Gastroesophageal sphincter (tissue), 4 donors: ENCODE results near the gene PAX7. TPM values are rescaled to one million over a fixed set of nuclear protein-coding genes. Genes with fewer than 3 reads are reported as not detected.

Source experiments
- ATAC-seq: fragments of 150-250 bp; one replicate; pipeline ENCODE4 v1.9.1; 2016; ENCODE audit warnings: mild to moderate bottlenecking, moderate library complexity
- H3K27ac ChIP-seq, 4 donors: fragments of 200-600 bp; sonication (generic) in 3 of 4; 1 replicate in 3 of 4; 2 replicates in 1 of 4; pipeline ENCODE4 v1.5.1; 2016 to 2019
- H3K27me3 ChIP-seq: fragments of 200-600 bp; sonication (generic); one replicate; pipeline ENCODE4 v1.5.1; 2019
- H3K36me3 ChIP-seq, 2 donors: fragments of 200-600 bp; sonication (generic); one replicate each; pipeline ENCODE4 v1.5.1; 2019; ENCODE audit warnings: control low read depth in 1 of 2
- H3K4me1 ChIP-seq, 3 donors: fragments of 200-600 bp; sonication (generic); 1 replicate in 2 of 3; 2 replicates in 1 of 3; pipeline ENCODE4 v1.5.1; 2016 to 2019; ENCODE audit warnings: control low read depth in 2 of 3
- H3K4me3 ChIP-seq, 2 donors: fragments of 200-600 bp; sonication (generic); one replicate each; pipeline ENCODE4 v1.5.1; 2019; ENCODE audit warnings: mild to moderate bottlenecking in 1 of 2, moderate library complexity in 1 of 2
- H3K9me3 ChIP-seq, 3 donors: fragments of 200-600 bp; sonication (generic); one replicate each; pipeline ENCODE4 v1.5.1; 2017 to 2019; ENCODE audit warnings: control low read depth in 2 of 3
- EP300 ChIP-seq: sonication (generic); formaldehyde crosslinking; IDR thresholded peaks from one replicate; pipeline ENCODE4 v1.6.1; 2017; ENCODE audit warnings: antibody characterized with exemption, mild to moderate bottlenecking
- POLR2A ChIP-seq, 2 donors: fragments of 450-650 bp; IDR thresholded peaks; one replicate each; pipeline ENCODE4 v1.6.1; 2017; ENCODE audit warnings: antibody characterized with exemption in 2 of 2, mild to moderate bottlenecking in 2 of 2, moderate library complexity in 1 of 2
- POLR2AphosphoS5 ChIP-seq: sonication (generic); formaldehyde crosslinking; IDR thresholded peaks from one replicate; pipeline ENCODE4 v1.6.1; 2017; ENCODE audit warnings: antibody characterized with exemption
- WGBS, 2 donors: methylation state at CpG; one replicate each; pipeline ENCODE4 v1.1.5; 2018; ENCODE audit warnings: low coverage in 1 of 2; 5-methylcytosine and 5-hydroxymethylcytosine counted together
- total RNA-seq, 4 donors: library from RNA; depleted of rRNA; stranded (reverse); fragments of >200 nt; gene quantifications; one replicate each; pipeline ENCODE4 v1.1.0, GENCODE V29; 2016
- TF ChIP-seq, protein P1 (sequence below), 4 experiments: fragments of 200-600 bp in 2 of 4; fragments of 450-650 bp in 2 of 4; sonication (generic) in 1 of 4; IDR thresholded peaks; one replicate each; pipeline ENCODE4 v1.5.1; 2017 to 2019; ENCODE audit warnings: antibody characterized with exemption in 4 of 4, mild to moderate bottlenecking in 2 of 4, moderate library complexity in 2 of 4

Gene PAX7
- total RNA-seq, 4 donors from 2014 or later = not detected

DNA sequence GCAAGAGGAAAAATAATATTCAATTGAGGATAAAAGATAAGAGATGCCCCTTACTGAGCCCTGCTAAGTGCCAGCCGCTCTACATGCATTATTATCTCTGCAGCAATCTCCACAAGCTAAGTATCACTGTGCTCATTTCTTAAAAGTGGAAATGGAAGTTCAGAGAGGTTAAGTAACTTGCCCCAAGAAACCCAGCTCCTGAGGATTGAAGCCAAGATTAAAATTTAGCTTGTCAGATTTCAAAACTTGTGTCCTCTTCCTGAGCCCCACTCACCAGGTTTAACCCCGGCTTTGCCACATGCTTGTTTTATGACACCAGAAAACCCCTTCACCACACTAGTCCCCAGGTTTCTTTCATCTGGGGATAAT is 11.2 kb upstream of the PAX7 start:
- no peaks in the 10 kb centered on the region for H3K9me3 ChIP-seq
- 40 to 65% methylated on average over 1 to 2 of the region's 2 CpGs for WGBS, 2 donors
- no peaks in the 10 kb centered on the region for H3K36me3 ChIP-seq
- H3K4me1 ChIP-seq = no peaks in the 10 kb centered on the region
- H3K27me3 ChIP-seq = peaks cover 95% of the 10 kb centered on the region
- TF ChIP-seq, protein P1, sequence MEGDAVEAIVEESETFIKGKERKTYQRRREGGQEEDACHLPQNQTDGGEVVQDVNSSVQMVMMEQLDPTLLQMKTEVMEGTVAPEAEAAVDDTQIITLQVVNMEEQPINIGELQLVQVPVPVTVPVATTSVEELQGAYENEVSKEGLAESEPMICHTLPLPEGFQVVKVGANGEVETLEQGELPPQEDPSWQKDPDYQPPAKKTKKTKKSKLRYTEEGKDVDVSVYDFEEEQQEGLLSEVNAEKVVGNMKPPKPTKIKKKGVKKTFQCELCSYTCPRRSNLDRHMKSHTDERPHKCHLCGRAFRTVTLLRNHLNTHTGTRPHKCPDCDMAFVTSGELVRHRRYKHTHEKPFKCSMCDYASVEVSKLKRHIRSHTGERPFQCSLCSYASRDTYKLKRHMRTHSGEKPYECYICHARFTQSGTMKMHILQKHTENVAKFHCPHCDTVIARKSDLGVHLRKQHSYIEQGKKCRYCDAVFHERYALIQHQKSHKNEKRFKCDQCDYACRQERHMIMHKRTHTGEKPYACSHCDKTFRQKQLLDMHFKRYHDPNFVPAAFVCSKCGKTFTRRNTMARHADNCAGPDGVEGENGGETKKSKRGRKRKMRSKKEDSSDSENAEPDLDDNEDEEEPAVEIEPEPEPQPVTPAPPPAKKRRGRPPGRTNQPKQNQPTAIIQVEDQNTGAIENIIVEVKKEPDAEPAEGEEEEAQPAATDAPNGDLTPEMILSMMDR (IDR thresholded peaks at IDR 0.05) = no peak
- TF ChIP-seq POLR2A (IDR thresholded peaks at IDR 0.05) = no peak
- no peak for TF ChIP-seq EP300
- TF ChIP-seq POLR2AphosphoS5 = no peak
- no peak for ATAC-seq
- no peak overlapping the region for H3K27ac ChIP-seq
- no peak overlapping the region for H3K4me3 ChIP-seq

DNA sequence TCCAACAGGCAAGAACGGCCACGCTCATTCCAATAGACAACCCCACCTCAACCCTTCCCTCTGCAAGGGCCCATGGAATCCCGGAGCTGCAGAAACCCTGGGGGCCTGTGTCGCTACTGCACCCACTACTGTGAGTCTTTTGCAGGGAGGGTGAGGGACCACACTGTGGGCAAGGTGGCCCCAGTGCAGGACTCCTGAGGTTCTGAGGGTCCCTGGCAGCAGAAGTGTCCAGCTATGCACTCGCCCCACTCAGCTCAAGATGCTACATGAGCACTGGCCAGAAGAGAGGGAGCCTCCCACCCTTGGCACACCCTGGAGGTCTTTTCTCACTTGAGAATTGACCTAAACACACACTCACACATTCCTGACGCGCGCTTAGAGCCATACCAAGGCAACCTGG is 2.1 kb upstream of the PAX7 start:
- ATAC-seq = no peak
- no CpG with 5 or more reads among the region's 8 CpGs for WGBS, 2 donors
- no peaks in the 10 kb centered on the region for H3K9me3 ChIP-seq
- TF ChIP-seq EP300 (no peak), POLR2A (IDR thresholded peaks at IDR 0.05) (no peak), POLR2AphosphoS5 (no peak)
- TF ChIP-seq, protein P1 (IDR thresholded peaks at IDR 0.05) = no peak
- no peak overlapping the region for H3K4me3 ChIP-seq
- H3K4me1 ChIP-seq = peaks cover 0 to 17% (median 11%) of the 10 kb centered on the region in 3 donors
- H3K27ac ChIP-seq = no peak overlapping the region
- peaks cover 100% of the 10 kb centered on the region for H3K27me3 ChIP-seq
- H3K36me3 ChIP-seq = no peaks in the 10 kb centered on the region

DNA sequence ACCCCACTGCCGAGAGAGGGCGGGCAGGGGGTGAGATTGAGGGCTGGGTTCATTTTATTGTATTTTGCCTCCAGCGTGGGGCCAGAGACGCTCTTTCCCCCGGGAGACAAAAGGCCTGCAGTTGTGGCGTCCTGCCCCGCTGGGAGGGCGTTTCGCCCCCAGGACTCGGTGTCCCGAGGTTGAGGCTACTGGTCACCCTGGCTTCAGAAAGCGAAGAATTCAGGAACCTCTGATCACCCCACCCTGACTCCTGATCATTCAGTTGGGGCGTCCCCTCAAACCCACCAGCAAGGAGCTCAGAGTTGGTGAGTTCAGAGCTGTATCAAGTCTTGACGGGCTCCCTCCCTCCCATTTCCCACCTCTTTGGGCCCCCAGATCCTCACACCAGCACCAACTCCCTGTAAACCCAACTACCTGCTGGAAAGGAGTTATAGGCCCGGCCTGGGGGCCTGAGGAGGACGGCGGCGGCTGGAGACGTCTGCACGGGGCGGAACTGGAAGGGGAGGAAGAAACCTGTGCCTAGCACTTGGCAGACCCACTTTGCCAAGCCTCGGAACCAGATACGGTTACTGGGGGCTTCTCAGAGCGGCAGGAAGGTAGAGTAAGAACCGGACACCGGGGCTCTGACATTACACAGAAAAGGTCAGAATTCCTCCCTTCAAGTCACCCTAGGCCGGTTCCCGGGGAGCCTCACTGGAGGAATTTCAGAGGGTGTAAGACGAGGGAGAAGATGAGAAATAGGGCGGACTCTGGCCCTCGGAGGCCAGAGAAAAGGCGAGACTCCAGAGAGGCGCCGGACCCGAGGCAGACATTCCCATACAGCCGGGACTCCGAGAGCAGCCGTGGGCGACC is 761 bp upstream of the PAX7 start:
- Histone ChIP-seq H3K4me3 (no peak overlapping the region), H3K9me3 (no peaks in the 10 kb centered on the region), H3K36me3 (no peaks in the 10 kb centered on the region), H3K4me1 (peaks cover 0 to 17% (median 11%) of the 10 kb centered on the region in 3 donors), H3K27me3 (peaks cover 100% of the 10 kb centered on the region), H3K27ac (no peak overlapping the region)
- no peak for ATAC-seq
- 7% methylated on average over 14 of the region's 39 CpGs; no CpG with 5 or more reads in 1 of the 2 donors for WGBS, 2 donors
- TF ChIP-seq, protein P1 (IDR thresholded peaks at IDR 0.05) = no peak
- no peak for TF ChIP-seq POLR2AphosphoS5
- TF ChIP-seq EP300 = no peak
- TF ChIP-seq POLR2A (IDR thresholded peaks at IDR 0.05) = no peak

DNA sequence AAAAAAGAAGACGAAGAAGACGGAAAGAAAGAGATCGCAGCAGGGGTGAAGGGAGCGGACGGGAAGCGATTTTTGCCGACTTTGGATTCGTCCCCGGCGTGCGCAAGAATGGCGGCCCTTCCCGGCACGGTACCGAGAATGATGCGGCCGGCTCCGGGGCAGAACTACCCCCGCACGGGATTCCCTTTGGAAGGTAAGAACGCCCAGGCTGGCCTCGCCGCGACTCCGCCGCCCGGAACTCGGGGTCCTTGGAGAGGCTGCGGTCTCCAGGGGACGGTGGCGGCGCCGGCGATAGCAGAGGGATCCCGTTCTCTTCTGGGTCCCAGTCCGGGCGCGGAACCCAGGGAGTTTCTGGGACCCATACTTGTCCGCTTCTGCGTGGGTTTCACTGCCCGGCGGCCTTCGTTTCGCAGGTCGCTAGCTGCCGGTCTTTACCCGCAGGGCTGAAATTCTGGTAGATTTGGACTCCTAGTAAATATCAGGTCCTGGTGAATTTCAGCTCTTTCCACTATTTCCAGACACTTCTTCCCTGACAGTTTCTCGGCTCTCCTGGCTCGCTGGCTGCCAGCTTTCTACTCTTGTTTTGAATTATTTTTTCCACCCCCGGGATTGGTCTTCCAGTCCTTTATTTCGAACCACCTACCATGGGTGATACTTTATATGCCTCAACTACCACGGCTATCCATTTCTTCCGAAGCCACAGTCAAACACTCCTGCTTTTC is 1.0 kb downstream of the PAX7 start:
- Histone ChIP-seq H3K4me1 (peaks cover 0 to 22% (median 11%) of the 10 kb centered on the region in 3 donors), H3K27me3 (peaks cover 100% of the 10 kb centered on the region), H3K4me3 (peak overlapping the region in 1 of 2 donors; percentile 12), H3K9me3 (no peaks in the 10 kb centered on the region), H3K36me3 (no peaks in the 10 kb centered on the region), H3K27ac (no peak overlapping the region)
- TF ChIP-seq POLR2A (IDR thresholded peaks at IDR 0.05) (no peak), POLR2AphosphoS5 (no peak), EP300 (no peak)
- TF ChIP-seq, protein P1 (IDR thresholded peaks at IDR 0.05) = no peak
- ATAC-seq = no peak
- WGBS, 2 donors = 2 to 3% methylated on average over 20 to 51 of the region's 53 CpGs
